ENCODE data around the gene LIPE.

LIPE gene

GRCh38 chr19:42360787-42361544, 66.2 kb downstream of the LIPE start:
- DNase-seq (ENCODE audit: low read depth in 2 of 2, low spot score in 1 of 2), result no peak

- DNase-seq (ENCODE audit: low read depth in 2 of 2, low spot score in 1 of 2), result no peak
Measured at GRCh38 chr19:42357290-42357689, 69.9 kb downstream of the LIPE start.

- DNase-seq (ENCODE audit: low read depth in 2 of 2, low spot score in 1 of 2), result no peak
Measured at GRCh38 chr19:42356686-42357085, 70.5 kb downstream of the LIPE start.

- no peak for DNase-seq (ENCODE audit: low read depth in 2 of 2, low spot score in 1 of 2)
Measured at GRCh38 chr19:42355896-42356295, 71.3 kb downstream of the LIPE start.

GRCh38 chr19:42353341-42354015, 73.7 kb downstream of the LIPE start:
- DNase-seq (ENCODE audit: low read depth in 2 of 2, low spot score in 1 of 2), result no peak

- no peak for DNase-seq (ENCODE audit: low read depth in 2 of 2, low spot score in 1 of 2)
Measured at GRCh38 chr19:42352301-42353259, 74.6 kb downstream of the LIPE start.
